ENCODE measurements around the gene PIP5K1C.
"Not testable (repeated sequence)": the region's sequence is repeated elsewhere in the genome, so short reads cannot be mapped to it uniquely, and the experiment has no call there.

The PIP5K1C gene

GRCh38 chr19:3672993-3673392, 27.3 kb downstream of the PIP5K1C start:
- DNase-seq: no peak

- no peak for DNase-seq
Observed at GRCh38 chr19:3672575-3672948, 27.7 kb downstream of the PIP5K1C start.

- peak; percentile 66 for DNase-seq
Observed at GRCh38 chr19:3671680-3672574, 28.3 kb downstream of the PIP5K1C start.

GRCh38 chr19:3670796-3671679, 29.2 kb downstream of the PIP5K1C start:
- DNase-seq: peak; percentile 82

- no peak for DNase-seq
Observed at GRCh38 chr19:3669947-3670795, 30.1 kb downstream of the PIP5K1C start.

- DNase-seq: no peak
Observed at GRCh38 chr19:3669082-3669946, 31.0 kb downstream of the PIP5K1C start.

- DNase-seq: no peak
Observed at GRCh38 chr19:3668331-3669081, 31.8 kb downstream of the PIP5K1C start.

- no peak for DNase-seq
Observed at GRCh38 chr19:3667766-3668165, 32.5 kb downstream of the PIP5K1C start.

- DNase-seq: no peak
Observed at GRCh38 chr19:3667037-3667638, 33.1 kb downstream of the PIP5K1C start.

GRCh38 chr19:3666545-3666856, 33.8 kb downstream of the PIP5K1C start:
- not testable (repeated sequence) for DNase-seq

GRCh38 chr19:3665681-3666544, 34.4 kb downstream of the PIP5K1C start:
- DNase-seq: peak; percentile 90

GRCh38 chr19:3664879-3665642, 35.2 kb downstream of the PIP5K1C start:
- DNase-seq: no peak

GRCh38 chr19:3663838-3664237, 36.4 kb downstream of the PIP5K1C start:
- DNase-seq: no peak

- DNase-seq: no peak
Observed at GRCh38 chr19:3661284-3662238, 38.7 kb downstream of the PIP5K1C start.

GRCh38 chr19:3660493-3661219, 39.6 kb downstream of the PIP5K1C start:
- no peak for DNase-seq

GRCh38 chr19:3659746-3660112, 40.5 kb downstream of the PIP5K1C start:
- DNase-seq: no peak

All from stimulated activated CD8-positive, alpha-beta memory T cell treated with anti-CD3 and anti-CD28 coated beads, Interleukin-4, amount 100 ng/mL, for 48 hours (primary cell).